Measurements from ENCODE around the gene IRAK3.

DNA sequence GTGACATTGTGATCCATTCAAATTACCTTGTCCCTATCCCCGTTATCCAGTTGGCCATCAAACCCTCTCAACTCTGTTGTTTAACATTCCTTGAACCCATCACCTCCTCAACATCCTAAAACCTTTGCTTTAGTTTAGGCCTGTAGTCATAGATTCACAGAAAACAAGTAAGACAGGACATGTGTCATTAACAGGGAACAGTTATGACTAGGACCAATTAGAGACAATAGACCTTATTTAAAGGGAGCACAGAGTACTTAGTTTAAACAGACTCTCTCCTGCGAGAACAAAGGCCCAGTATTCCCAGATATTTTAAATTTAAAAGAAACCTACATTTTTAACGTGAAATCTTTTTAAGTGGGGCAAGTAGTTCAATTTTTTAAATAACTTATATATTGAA, 93.2 kb downstream of the IRAK3 start:
- TF ChIP-seq TAF1 (IDR thresholded peaks at IDR 0.05; ENCODE audit: low read depth) (no peak), TEAD4 (IDR thresholded peaks at IDR 0.05) (no peak), CREB1 (IDR thresholded peaks at IDR 0.05; ENCODE audit: low read depth) (no peak), REST (IDR thresholded peaks at IDR 0.05; ENCODE audit: low read depth) (no peak), YY1 (IDR thresholded peaks at IDR 0.05; ENCODE audit: low read depth) (no peak), RAD21 (IDR thresholded peaks at IDR 0.05; ENCODE audit: low read depth) (no peak), MAX (IDR thresholded peaks at IDR 0.05) (no peak), EP300 (IDR thresholded peaks at IDR 0.05; ENCODE audit: borderline replicate concordance) (no peak), CEBPB (IDR thresholded peaks at IDR 0.05) (no peak), ZBTB7A (IDR thresholded peaks at IDR 0.05; ENCODE audit: low read depth) (no peak), FOXM1 (IDR thresholded peaks at IDR 0.05; ENCODE audit: borderline replicate concordance, low read depth) (no peak), NFIC (IDR thresholded peaks at IDR 0.05) (no peak), TCF12 (IDR thresholded peaks at IDR 0.05; ENCODE audit: low read depth) (no peak)
- TF ChIP-seq, protein P1, sequence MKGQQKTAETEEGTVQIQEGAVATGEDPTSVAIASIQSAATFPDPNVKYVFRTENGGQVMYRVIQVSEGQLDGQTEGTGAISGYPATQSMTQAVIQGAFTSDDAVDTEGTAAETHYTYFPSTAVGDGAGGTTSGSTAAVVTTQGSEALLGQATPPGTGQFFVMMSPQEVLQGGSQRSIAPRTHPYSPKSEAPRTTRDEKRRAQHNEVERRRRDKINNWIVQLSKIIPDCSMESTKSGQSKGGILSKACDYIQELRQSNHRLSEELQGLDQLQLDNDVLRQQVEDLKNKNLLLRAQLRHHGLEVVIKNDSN (IDR thresholded peaks at IDR 0.05): no peak
